Nephron (organoid): ENCODE data around the gene ASAP2.
A peak's percentile ranks its signal among the peaks of the same experiment; 100 is the strongest.

Experiments used
- H3K27ac Mint-ChIP-seq, 3 experiments: 2 replicates each; pipeline ENCODE4 v1.8.0; 2020; ENCODE audit warnings: mixed read lengths in 3 of 3, mild to moderate bottlenecking in 2 of 3, moderate library complexity in 1 of 3
- H3K27me3 Mint-ChIP-seq: 2 replicates; pipeline ENCODE4 v1.8.0; 2021; ENCODE audit warnings: low read depth, mild to moderate bottlenecking, moderate library complexity, mixed read lengths
- H3K36me3 Mint-ChIP-seq: 2 replicates; pipeline ENCODE4 v1.8.0; 2020; ENCODE audit warnings: low read depth, mixed read lengths
- H3K4me1 Mint-ChIP-seq: 2 replicates; pipeline ENCODE4 v1.8.0; 2020; ENCODE audit warnings: mixed read lengths
- H3K4me3 Mint-ChIP-seq, 3 experiments: 2 replicates each; pipeline ENCODE4 v1.8.0; 2020; ENCODE audit warnings: mild to moderate bottlenecking in 3 of 3, mixed read lengths in 3 of 3, moderate library complexity in 2 of 3
- H3K9me3 Mint-ChIP-seq: 2 replicates; pipeline ENCODE4 v1.8.0; 2020; ENCODE audit warnings: mixed read lengths
- TF ChIP-seq, protein P1 (sequence below), 3 experiments: fragments of 200-600 bp; sonication (generic); IDR thresholded peaks; one replicate each; pipeline ENCODE4 v1.5.0; 2021; ENCODE audit warnings: antibody characterized with exemption in 3 of 3; ENCODE audit not compliant: unreplicated experiment in 3 of 3

The ASAP2 gene

GRCh38 chr2:9359463-9359862 is 152.9 kb downstream of the ASAP2 start:
- Mint-ChIP-seq H3K27me3 (no peaks in the 10 kb centered on the region), H3K36me3 (peaks cover 77% of the 10 kb centered on the region), H3K4me1 (no peaks in the 10 kb centered on the region), H3K9me3 (no peaks in the 10 kb centered on the region), H3K4me3 (no peak overlapping the region), H3K27ac (no peak overlapping the region)
- TF ChIP-seq, protein P1, sequence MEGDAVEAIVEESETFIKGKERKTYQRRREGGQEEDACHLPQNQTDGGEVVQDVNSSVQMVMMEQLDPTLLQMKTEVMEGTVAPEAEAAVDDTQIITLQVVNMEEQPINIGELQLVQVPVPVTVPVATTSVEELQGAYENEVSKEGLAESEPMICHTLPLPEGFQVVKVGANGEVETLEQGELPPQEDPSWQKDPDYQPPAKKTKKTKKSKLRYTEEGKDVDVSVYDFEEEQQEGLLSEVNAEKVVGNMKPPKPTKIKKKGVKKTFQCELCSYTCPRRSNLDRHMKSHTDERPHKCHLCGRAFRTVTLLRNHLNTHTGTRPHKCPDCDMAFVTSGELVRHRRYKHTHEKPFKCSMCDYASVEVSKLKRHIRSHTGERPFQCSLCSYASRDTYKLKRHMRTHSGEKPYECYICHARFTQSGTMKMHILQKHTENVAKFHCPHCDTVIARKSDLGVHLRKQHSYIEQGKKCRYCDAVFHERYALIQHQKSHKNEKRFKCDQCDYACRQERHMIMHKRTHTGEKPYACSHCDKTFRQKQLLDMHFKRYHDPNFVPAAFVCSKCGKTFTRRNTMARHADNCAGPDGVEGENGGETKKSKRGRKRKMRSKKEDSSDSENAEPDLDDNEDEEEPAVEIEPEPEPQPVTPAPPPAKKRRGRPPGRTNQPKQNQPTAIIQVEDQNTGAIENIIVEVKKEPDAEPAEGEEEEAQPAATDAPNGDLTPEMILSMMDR (IDR thresholded peaks at IDR 0.05; ENCODE audit: unreplicated experiment in 3 of 3), result no peak

- TF ChIP-seq, protein P1 (IDR thresholded peaks at IDR 0.05; ENCODE audit: unreplicated experiment in 3 of 3), result no peak
- Mint-ChIP-seq H3K9me3 (no peaks in the 10 kb centered on the region), H3K36me3 (peaks cover 77% of the 10 kb centered on the region), H3K27ac (no peak overlapping the region), H3K4me3 (no peak overlapping the region), H3K4me1 (no peaks in the 10 kb centered on the region), H3K27me3 (no peaks in the 10 kb centered on the region)
Observed at GRCh38 chr2:9360110-9360509, 153.5 kb downstream of the ASAP2 start.

GRCh38 chr2:9360701-9361100 is 154.1 kb downstream of the ASAP2 start:
- Mint-ChIP-seq H3K4me1 (no peaks in the 10 kb centered on the region), H3K4me3 (no peak overlapping the region), H3K27me3 (no peaks in the 10 kb centered on the region), H3K27ac (no peak overlapping the region), H3K36me3 (peaks cover 78% of the 10 kb centered on the region), H3K9me3 (no peaks in the 10 kb centered on the region)
- TF ChIP-seq, protein P1 (IDR thresholded peaks at IDR 0.05; ENCODE audit: unreplicated experiment in 3 of 3), result no peak

DNA sequence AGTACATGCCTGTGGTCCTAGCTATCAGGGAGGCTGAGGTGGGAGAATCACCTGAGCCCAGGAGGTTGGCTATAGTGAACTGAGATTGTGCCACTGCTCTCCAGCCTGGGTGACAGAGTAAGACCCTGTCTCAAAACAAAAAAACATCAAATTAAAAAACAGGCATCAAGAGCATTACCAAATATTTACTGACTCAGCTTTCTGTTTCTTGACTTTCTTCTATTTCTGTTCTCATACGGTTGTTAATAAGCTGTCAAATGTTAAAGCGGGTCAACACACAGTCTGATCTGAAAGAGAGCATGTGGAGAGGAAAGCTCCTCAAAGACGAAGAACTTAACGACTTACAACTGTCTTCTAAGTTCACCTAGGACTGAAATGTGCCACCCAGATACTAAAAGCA is 157.8 kb downstream of the ASAP2 start:
- TF ChIP-seq, protein P1 (IDR thresholded peaks at IDR 0.05; ENCODE audit: unreplicated experiment in 3 of 3), result no peak
- H3K36me3 Mint-ChIP-seq, result peaks cover 76% of the 10 kb centered on the region
- H3K9me3 Mint-ChIP-seq, result no peaks in the 10 kb centered on the region
- H3K4me3 Mint-ChIP-seq, result no peak overlapping the region
- H3K27ac Mint-ChIP-seq, result no peak overlapping the region
- H3K4me1 Mint-ChIP-seq, result no peaks in the 10 kb centered on the region
- peaks cover 3% of the 10 kb centered on the region for H3K27me3 Mint-ChIP-seq

- Mint-ChIP-seq H3K27me3 (peaks cover 5% of the 10 kb centered on the region), H3K4me1 (no peaks in the 10 kb centered on the region), H3K4me3 (no peak overlapping the region), H3K27ac (peak overlapping the region in 1 of 3 experiments; percentile 41), H3K9me3 (no peaks in the 10 kb centered on the region), H3K36me3 (peaks cover 78% of the 10 kb centered on the region)
- TF ChIP-seq, protein P1 (IDR thresholded peaks at IDR 0.05; ENCODE audit: unreplicated experiment in 3 of 3), result no peak
Observed at GRCh38 chr2:9364791-9365497, 158.3 kb downstream of the ASAP2 start.

- Mint-ChIP-seq H3K27me3 (peaks cover 5% of the 10 kb centered on the region), H3K36me3 (peaks cover 78% of the 10 kb centered on the region), H3K27ac (peak overlapping the region in 1 of 3 experiments; percentile 41), H3K9me3 (no peaks in the 10 kb centered on the region), H3K4me3 (no peak overlapping the region), H3K4me1 (peaks cover 6% of the 10 kb centered on the region)
- TF ChIP-seq, protein P1 (IDR thresholded peaks at IDR 0.05; ENCODE audit: unreplicated experiment in 3 of 3), result no peak
Observed at GRCh38 chr2:9365498-9366019, 158.9 kb downstream of the ASAP2 start.
